Gastrocnemius medialis (tissue), 4 donors: ENCODE measurements around the gene UBE4A.

ENCODE experiments used
- POLR2A ChIP-seq, 2 donors: fragments of 450-650 bp; IDR thresholded peaks; one replicate each; pipeline ENCODE4 v1.6.1; 2017; ENCODE audit warnings: antibody characterized with exemption in 2 of 2, mild to moderate bottlenecking in 2 of 2, moderate library complexity in 2 of 2
- TF ChIP-seq, protein P1 (sequence below), 5 experiments: fragments of 450-650 bp in 3 of 5; fragments of 200-600 bp in 2 of 5; sonication (generic) in 2 of 5; IDR thresholded peaks in 4 of 5; conservative IDR thresholded peaks in 1 of 5; 1 replicate in 4 of 5; 2 replicates in 1 of 5; pipeline ENCODE4 v1.5.1; 2016 to 2019; ENCODE audit warnings: antibody characterized with exemption in 5 of 5, mild to moderate bottlenecking in 3 of 5, moderate library complexity in 3 of 5

DNA sequence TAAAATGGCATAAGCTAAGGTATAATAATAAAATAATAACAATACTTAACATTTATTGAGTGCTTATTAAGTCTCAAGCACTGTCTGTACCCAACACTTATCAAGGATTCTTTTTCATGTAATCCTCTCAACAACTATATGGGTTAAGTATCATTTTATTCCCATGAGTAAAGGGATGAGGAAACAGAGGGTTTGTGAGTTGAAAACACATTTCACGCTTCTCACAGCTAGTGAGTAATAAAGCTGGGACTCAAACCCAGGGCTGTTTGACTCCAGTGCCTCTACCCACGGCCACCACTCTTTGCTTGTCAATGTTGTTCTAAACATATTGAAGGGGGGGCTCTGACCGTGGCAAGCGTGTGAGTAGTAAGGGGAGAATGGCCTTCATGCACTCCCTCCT is 46.2 kb upstream of the UBE4A start:
- TF ChIP-seq, protein P1, sequence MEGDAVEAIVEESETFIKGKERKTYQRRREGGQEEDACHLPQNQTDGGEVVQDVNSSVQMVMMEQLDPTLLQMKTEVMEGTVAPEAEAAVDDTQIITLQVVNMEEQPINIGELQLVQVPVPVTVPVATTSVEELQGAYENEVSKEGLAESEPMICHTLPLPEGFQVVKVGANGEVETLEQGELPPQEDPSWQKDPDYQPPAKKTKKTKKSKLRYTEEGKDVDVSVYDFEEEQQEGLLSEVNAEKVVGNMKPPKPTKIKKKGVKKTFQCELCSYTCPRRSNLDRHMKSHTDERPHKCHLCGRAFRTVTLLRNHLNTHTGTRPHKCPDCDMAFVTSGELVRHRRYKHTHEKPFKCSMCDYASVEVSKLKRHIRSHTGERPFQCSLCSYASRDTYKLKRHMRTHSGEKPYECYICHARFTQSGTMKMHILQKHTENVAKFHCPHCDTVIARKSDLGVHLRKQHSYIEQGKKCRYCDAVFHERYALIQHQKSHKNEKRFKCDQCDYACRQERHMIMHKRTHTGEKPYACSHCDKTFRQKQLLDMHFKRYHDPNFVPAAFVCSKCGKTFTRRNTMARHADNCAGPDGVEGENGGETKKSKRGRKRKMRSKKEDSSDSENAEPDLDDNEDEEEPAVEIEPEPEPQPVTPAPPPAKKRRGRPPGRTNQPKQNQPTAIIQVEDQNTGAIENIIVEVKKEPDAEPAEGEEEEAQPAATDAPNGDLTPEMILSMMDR (IDR thresholded peaks at IDR 0.05 in 4 of 5, conservative IDR thresholded peaks at IDR 0.05 in 1 of 5), result no peak
- TF ChIP-seq POLR2A (IDR thresholded peaks at IDR 0.05), result no peak
